Panc1 (cell line): Measurements from ENCODE around the gene SLC44A3. TPM values are rescaled to one million over a fixed set of nuclear protein-coding genes. Genes with fewer than 3 reads are reported as not detected.

ENCODE experiments used
- ATAC-seq: fragments of 200-7000 bp; cut with Tn5 transposase; 2 replicates; pipeline ENCODE4 v1.9.1; 2020; ENCODE audit warnings: mild to moderate bottlenecking, moderate library complexity
- BruUV-seq: library from RNA; stranded (reverse); fragments of 400-500 nt; replicated peaks from 2 replicates; lab custom pipeline; 2021; lab: Mats Ljungman, UMichigan
- CTCF ChIA-PET: fragments of 300-600 bp; sonication (Branson Sonifier 250); formaldehyde crosslinking; loops from one replicate; lab custom pipeline; 2022; ENCODE audit warnings: antibody characterized with exemption; lab: Charles Lee
- POLR2A ChIA-PET: fragments of 300-600 bp; sonication (Branson Sonifier 250); formaldehyde crosslinking; loops from one replicate; lab custom pipeline; 2022; ENCODE audit warnings: antibody characterized with exemption; lab: Charles Lee
- DNase-seq: peaks from one replicate; pipeline ENCODE4 v3.0.0-alpha.2; 2010; ENCODE audit warnings: low read depth, low spot score
- H3K27ac ChIP-seq: 2 replicates; pipeline ENCODE4 v1.5.1; 2011; ENCODE audit warnings: mild to moderate bottlenecking, low read length, inconsistent platforms
- H3K27me3 ChIP-seq: fragments of 200-500 bp; sonication (Bioruptor generic); 2 replicates; pipeline ENCODE4 v1.6.0; 2014; ENCODE audit warnings: low read length, inconsistent platforms; ENCODE audit not compliant: control insufficient read depth, insufficient read depth
- H3K36me3 ChIP-seq: fragments of 200-500 bp; sonication (Bioruptor generic); 2 replicates; pipeline ENCODE4 v1.5.1; 2014; ENCODE audit warnings: inconsistent platforms, mild to moderate bottlenecking, low read length, moderate library complexity; ENCODE audit not compliant: control insufficient read depth, insufficient read depth
- H3K4me1 ChIP-seq: 2 replicates; pipeline ENCODE4 v1.5.1; 2011; ENCODE audit warnings: inconsistent platforms, mild to moderate bottlenecking, low read length, moderate library complexity; ENCODE audit not compliant: control insufficient read depth, insufficient read depth
- H3K4me3 ChIP-seq, 2 experiments: 2 replicates each; pipeline ENCODE4 v1.5.1; 2011 to 2012; ENCODE audit warnings: low read depth in 2 of 2, low read length in 2 of 2, mild to moderate bottlenecking in 2 of 2, inconsistent platforms in 1 of 2, moderate library complexity in 1 of 2
- H3K9me3 ChIP-seq: fragments of 200-500 bp; sonication (Bioruptor generic); 2 replicates; pipeline ENCODE4 v1.5.1; 2014; ENCODE audit warnings: low read depth, mild to moderate bottlenecking, inconsistent platforms, low read length, moderate library complexity; ENCODE audit not compliant: control insufficient read depth, insufficient read depth
- POLR2AphosphoS5 ChIP-seq: IDR thresholded peaks from 2 replicates; pipeline ENCODE4 v1.6.1; 2012; ENCODE audit warnings: mild to moderate bottlenecking, low read depth, low read length, moderate library complexity
- SIN3A ChIP-seq: IDR thresholded peaks from 2 replicates; pipeline ENCODE4 v1.6.1; 2012; ENCODE audit warnings: low read depth, mild to moderate bottlenecking, low read length, moderate library complexity, borderline replicate concordance; ENCODE audit not compliant: insufficient read depth
- TCF7L2 ChIP-seq: IDR thresholded peaks from 2 replicates; pipeline ENCODE4 v1.6.1; 2011; ENCODE audit warnings: mild to moderate bottlenecking, low read depth, low read length, inconsistent platforms
- in situ Hi-C: cut with HindIII; loops from 2 replicates; pipeline ENCODE4 v1.10.0; 2016; ENCODE audit warnings: low sequenced_read_pairs, low pct_unique_long_range_greater_than_20kb
- intact Hi-C: fragments of 100-400 bp; cut with micrococcal nuclease; formaldehyde crosslinking; loops from one replicate; pipeline ENCODE4 v1.10.0; 2022; ENCODE audit not compliant: unreplicated experiment
- total RNA-seq: library from RNA; stranded (reverse); gene quantifications from one replicate; pipeline ENCODE4 v1.2.1, GENCODE V29; 2021; ENCODE audit not compliant: unreplicated experiment
- TF ChIP-seq, protein P1 (sequence below): fragments of 450-650 bp; IDR thresholded peaks from 2 replicates; pipeline ENCODE4 v1.5.1; 2017; ENCODE audit warnings: mild to moderate bottlenecking
- TF ChIP-seq, protein P2 (sequence below), 2 experiments: IDR thresholded peaks; 2 replicates each; pipeline ENCODE4 v1.6.1; 2011 to 2012; ENCODE audit warnings: low read depth in 2 of 2, control low read depth in 1 of 2, low read length in 1 of 2, mild to moderate bottlenecking in 1 of 2, moderate library complexity in 1 of 2; ENCODE audit not compliant: insufficient read depth in 1 of 2

SLC44A3 gene
- total RNA-seq, 1 experiment from 2014 or later: 1.3 TPM

GRCh38 chr1:94925004-94925403 is 104.8 kb downstream of the SLC44A3 start:
- TF ChIP-seq, protein P1, sequence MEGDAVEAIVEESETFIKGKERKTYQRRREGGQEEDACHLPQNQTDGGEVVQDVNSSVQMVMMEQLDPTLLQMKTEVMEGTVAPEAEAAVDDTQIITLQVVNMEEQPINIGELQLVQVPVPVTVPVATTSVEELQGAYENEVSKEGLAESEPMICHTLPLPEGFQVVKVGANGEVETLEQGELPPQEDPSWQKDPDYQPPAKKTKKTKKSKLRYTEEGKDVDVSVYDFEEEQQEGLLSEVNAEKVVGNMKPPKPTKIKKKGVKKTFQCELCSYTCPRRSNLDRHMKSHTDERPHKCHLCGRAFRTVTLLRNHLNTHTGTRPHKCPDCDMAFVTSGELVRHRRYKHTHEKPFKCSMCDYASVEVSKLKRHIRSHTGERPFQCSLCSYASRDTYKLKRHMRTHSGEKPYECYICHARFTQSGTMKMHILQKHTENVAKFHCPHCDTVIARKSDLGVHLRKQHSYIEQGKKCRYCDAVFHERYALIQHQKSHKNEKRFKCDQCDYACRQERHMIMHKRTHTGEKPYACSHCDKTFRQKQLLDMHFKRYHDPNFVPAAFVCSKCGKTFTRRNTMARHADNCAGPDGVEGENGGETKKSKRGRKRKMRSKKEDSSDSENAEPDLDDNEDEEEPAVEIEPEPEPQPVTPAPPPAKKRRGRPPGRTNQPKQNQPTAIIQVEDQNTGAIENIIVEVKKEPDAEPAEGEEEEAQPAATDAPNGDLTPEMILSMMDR: no peak
- TF ChIP-seq SIN3A (no peak), TCF7L2 (no peak), POLR2AphosphoS5 (no peak)
- TF ChIP-seq, protein P2, sequence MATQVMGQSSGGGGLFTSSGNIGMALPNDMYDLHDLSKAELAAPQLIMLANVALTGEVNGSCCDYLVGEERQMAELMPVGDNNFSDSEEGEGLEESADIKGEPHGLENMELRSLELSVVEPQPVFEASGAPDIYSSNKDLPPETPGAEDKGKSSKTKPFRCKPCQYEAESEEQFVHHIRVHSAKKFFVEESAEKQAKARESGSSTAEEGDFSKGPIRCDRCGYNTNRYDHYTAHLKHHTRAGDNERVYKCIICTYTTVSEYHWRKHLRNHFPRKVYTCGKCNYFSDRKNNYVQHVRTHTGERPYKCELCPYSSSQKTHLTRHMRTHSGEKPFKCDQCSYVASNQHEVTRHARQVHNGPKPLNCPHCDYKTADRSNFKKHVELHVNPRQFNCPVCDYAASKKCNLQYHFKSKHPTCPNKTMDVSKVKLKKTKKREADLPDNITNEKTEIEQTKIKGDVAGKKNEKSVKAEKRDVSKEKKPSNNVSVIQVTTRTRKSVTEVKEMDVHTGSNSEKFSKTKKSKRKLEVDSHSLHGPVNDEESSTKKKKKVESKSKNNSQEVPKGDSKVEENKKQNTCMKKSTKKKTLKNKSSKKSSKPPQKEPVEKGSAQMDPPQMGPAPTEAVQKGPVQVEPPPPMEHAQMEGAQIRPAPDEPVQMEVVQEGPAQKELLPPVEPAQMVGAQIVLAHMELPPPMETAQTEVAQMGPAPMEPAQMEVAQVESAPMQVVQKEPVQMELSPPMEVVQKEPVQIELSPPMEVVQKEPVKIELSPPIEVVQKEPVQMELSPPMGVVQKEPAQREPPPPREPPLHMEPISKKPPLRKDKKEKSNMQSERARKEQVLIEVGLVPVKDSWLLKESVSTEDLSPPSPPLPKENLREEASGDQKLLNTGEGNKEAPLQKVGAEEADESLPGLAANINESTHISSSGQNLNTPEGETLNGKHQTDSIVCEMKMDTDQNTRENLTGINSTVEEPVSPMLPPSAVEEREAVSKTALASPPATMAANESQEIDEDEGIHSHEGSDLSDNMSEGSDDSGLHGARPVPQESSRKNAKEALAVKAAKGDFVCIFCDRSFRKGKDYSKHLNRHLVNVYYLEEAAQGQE (IDR thresholded peaks at IDR 0.05; ENCODE audit: insufficient read depth in 1 of 2, low read depth in 2 of 2, low read length in 1 of 2): no peak
- H3K27ac ChIP-seq: peak overlapping the region; percentile 74
- BruUV-seq: TSS peak; percentile 62
- H3K36me3 ChIP-seq: peaks cover 4% of the 10 kb centered on the region; the same call in 1 of the 2 replicates
- CTCF ChIA-PET: interaction anchor here (0.7 kb wide), 1 partner anchor 28 kb away, joined by 4 read pairs; no protein-coding TSS in a partner anchor
- H3K9me3 ChIP-seq: no peaks in the 10 kb centered on the region
- in situ Hi-C loops (no loop called here), intact Hi-C loops (loop anchor here (5.0 to 10.0 kb wide), 2 partner anchors 60 to 117 kb away; no protein-coding TSS in a partner anchor)
- POLR2A ChIA-PET: no interaction called here
- no peak for DNase-seq
- no peak for ATAC-seq
- no peaks in the 10 kb centered on the region for H3K27me3 ChIP-seq
- H3K4me3 ChIP-seq: peak overlapping the region; percentile 75
- H3K4me1 ChIP-seq: peaks cover 18% of the 10 kb centered on the region

GRCh38 chr1:94925561-94926125 is 105.5 kb downstream of the SLC44A3 start:
- no peaks in the 10 kb centered on the region for H3K9me3 ChIP-seq
- intact Hi-C loops: loop anchor here (5.0 to 10.0 kb wide), 2 partner anchors 61 to 117 kb away; no protein-coding TSS in a partner anchor
- peak; percentile 31 for ATAC-seq
- TF ChIP-seq, protein P2 (IDR thresholded peaks at IDR 0.05; ENCODE audit: insufficient read depth in 1 of 2, low read depth in 2 of 2, low read length in 1 of 2): no peak
- TF ChIP-seq SIN3A (no peak), POLR2AphosphoS5 (no peak), TCF7L2 (no peak)
- TF ChIP-seq, protein P1: no peak
- H3K36me3 ChIP-seq: peaks cover 4% of the 10 kb centered on the region; the same call in 1 of the 2 replicates
- H3K27ac ChIP-seq: peak overlapping the region; percentile 74
- DNase-seq: no peak
- ChIA-PET CTCF (no interaction called here), POLR2A (no interaction called here)
- no TSS peak for BruUV-seq
- in situ Hi-C loops: no loop called here
- peaks cover 18% of the 10 kb centered on the region for H3K4me1 ChIP-seq
- H3K4me3 ChIP-seq: peak overlapping the region; percentile 75
- no peaks in the 10 kb centered on the region for H3K27me3 ChIP-seq
